Stomach (tissue), 4 donors: ENCODE results near the gene CLMP.
"Not testable (repeated sequence)": the region's sequence is repeated elsewhere in the genome, so short reads cannot be mapped to it uniquely, and the experiment has no call there.

Experiments
- CTCF ChIP-seq, 7 experiments: fragments of 450-650 bp in 4 of 7; fragments of 200-600 bp in 3 of 7; sonication (generic) in 3 of 7; IDR thresholded peaks; one replicate each; pipeline ENCODE4 v1.5.1; 2016 to 2019; ENCODE audit warnings: antibody characterized with exemption in 7 of 7, control low read depth in 2 of 7, mild to moderate bottlenecking in 1 of 7
- EP300 ChIP-seq: sonication (generic); formaldehyde crosslinking; IDR thresholded peaks from one replicate; pipeline ENCODE4 v1.6.1; 2017; ENCODE audit warnings: antibody characterized with exemption

- TF ChIP-seq CTCF (IDR thresholded peaks at IDR 0.05); EP300: not testable (repeated sequence)
Measured at GRCh38 chr11:123090168-123090567, 104.9 kb downstream of the CLMP start.
